Activated CD8-positive, alpha-beta T cell treated with anti-CD3 and anti-CD28 coated beads, Interleukin-2, amount 10 ng/mL, durations not matched to agents 7 days and 5 days (primary cell): ENCODE data around the gene PRKAG1. TPM values are rescaled to one million over a fixed set of nuclear protein-coding genes. Genes with fewer than 3 reads are reported as not detected.
A peak's percentile ranks its signal among the peaks of the same experiment; 100 is the strongest.

Experiments
- ATAC-seq: fragments of 150-1000 bp; cut with Tn5 transposase; one replicate; pipeline ENCODE4 v1.10.0; 2021; ENCODE audit warnings: moderate library complexity
- CTCF ChIA-PET: fragments of 350-600 bp; sonication (Branson Sonifier 250); formaldehyde crosslinking; loops from one replicate; lab custom pipeline; 2021; ENCODE audit warnings: antibody characterized with exemption; lab: Charles Lee
- POLR2A ChIA-PET: fragments of 350-600 bp; sonication (Branson Sonifier 250); formaldehyde crosslinking; loops from one replicate; lab custom pipeline; 2021; ENCODE audit warnings: antibody characterized with exemption; lab: Charles Lee
- DNase-seq: peaks from one replicate; pipeline ENCODE4 v3.0.0-alpha.2; 2020
- H3K27ac Mint-ChIP-seq: one replicate; pipeline ENCODE4 v1.8.0; 2021; ENCODE audit warnings: mild to moderate bottlenecking, mixed read lengths
- H3K27me3 Mint-ChIP-seq: one replicate; pipeline ENCODE4 v1.8.0; 2021; ENCODE audit warnings: low read depth, mixed read lengths
- H3K36me3 Mint-ChIP-seq: one replicate; pipeline ENCODE4 v1.8.0; 2021; ENCODE audit warnings: low read depth, mixed read lengths
- H3K4me1 Mint-ChIP-seq: one replicate; pipeline ENCODE4 v1.8.0; 2021; ENCODE audit warnings: low read depth, mixed read lengths
- H3K4me3 Mint-ChIP-seq: one replicate; pipeline ENCODE4 v1.8.0; 2021; ENCODE audit warnings: mild to moderate bottlenecking, mixed read lengths
- H3K9me3 Mint-ChIP-seq: one replicate; pipeline ENCODE4 v1.8.0; 2022; ENCODE audit warnings: mixed read lengths; ENCODE audit not compliant: insufficient read depth
- total RNA-seq, 2 experiments: library from RNA; stranded (reverse); gene quantifications; one replicate each; pipeline ENCODE4 v1.2.3, GENCODE V29; 2021

The PRKAG1 gene
- total RNA-seq, 2 experiments from 2014 or later = 57.5 to 59.8 TPM

GRCh38 chr12:48972213-48972951 lies 46.2 kb downstream of the PRKAG1 start:
- Mint-ChIP-seq H3K27ac (no peak overlapping the region), H3K9me3 (no peaks in the 10 kb centered on the region), H3K4me1 (peaks cover 40% of the 10 kb centered on the region), H3K36me3 (no peaks in the 10 kb centered on the region), H3K27me3 (peaks cover 82% of the 10 kb centered on the region), H3K4me3 (peak overlapping the region; percentile 59)
- CTCF ChIA-PET = interaction anchor here (1.1 to 6.0 kb wide), 7 partner anchors 7 to 126 kb away, joined by 3 to 42 read pairs (median 9); partner anchors contain the start of genes ARF3, DDN and WNT1
- ATAC-seq = peak; percentile 28
- POLR2A ChIA-PET = interaction anchor here (1.5 kb wide), 1 partner anchor 15 kb away, joined by 5 read pairs; the partner anchor contains the start of gene ARF3
- DNase-seq = peak; percentile 35

- ChIA-PET CTCF (interaction anchor here (0.8 to 6.0 kb wide), 8 partner anchors 8 to 118 kb away, joined by 3 to 42 read pairs (median 4); partner anchors contain the start of genes ARF3, DDN and WNT1), POLR2A (interaction anchor here (0.9 kb wide), 1 partner anchor 47 kb away, joined by 4 read pairs; no protein-coding TSS in a partner anchor)
- no peaks in the 10 kb centered on the region for H3K9me3 Mint-ChIP-seq
- H3K36me3 Mint-ChIP-seq = no peaks in the 10 kb centered on the region
- H3K27ac Mint-ChIP-seq = no peak overlapping the region
- ATAC-seq (no peak), DNase-seq (no peak)
- H3K4me1 Mint-ChIP-seq = peaks cover 37% of the 10 kb centered on the region
- H3K4me3 Mint-ChIP-seq = peak overlapping the region; percentile 58
- peaks cover 71% of the 10 kb centered on the region for H3K27me3 Mint-ChIP-seq
These were observed 47.8 kb downstream of the PRKAG1 start for GRCh38 chr12:48970702-48971334.

- ATAC-seq = peak; percentile 50
- peaks cover 37% of the 10 kb centered on the region for H3K4me1 Mint-ChIP-seq
- no peak overlapping the region for H3K27ac Mint-ChIP-seq
- H3K4me3 Mint-ChIP-seq = no peak overlapping the region
- DNase-seq = no peak
- H3K36me3 Mint-ChIP-seq = no peaks in the 10 kb centered on the region
- peaks cover 68% of the 10 kb centered on the region for H3K27me3 Mint-ChIP-seq
- POLR2A ChIA-PET = no interaction called here
- CTCF ChIA-PET = interaction anchor here (0.8 to 6.0 kb wide), 9 partner anchors 9 to 117 kb away, joined by 3 to 42 read pairs (median 3); partner anchors contain the start of genes ARF3 and WNT1
- H3K9me3 Mint-ChIP-seq = no peaks in the 10 kb centered on the region
These were observed 48.5 kb downstream of the PRKAG1 start for GRCh38 chr12:48969833-48970701.

- no peaks in the 10 kb centered on the region for H3K36me3 Mint-ChIP-seq
- ATAC-seq (no peak), DNase-seq (no peak)
- H3K27me3 Mint-ChIP-seq = peaks cover 62% of the 10 kb centered on the region
- peaks cover 37% of the 10 kb centered on the region for H3K4me1 Mint-ChIP-seq
- no peak overlapping the region for H3K27ac Mint-ChIP-seq
- no peaks in the 10 kb centered on the region for H3K9me3 Mint-ChIP-seq
- CTCF ChIA-PET = interaction anchor here (0.8 to 6.0 kb wide), 9 partner anchors 9 to 78 kb away, joined by 3 to 42 read pairs (median 3); partner anchors contain the start of gene WNT1
- H3K4me3 Mint-ChIP-seq = no peak overlapping the region
- POLR2A ChIA-PET = interaction anchor here (0.7 to 0.9 kb wide), 2 partner anchors 11 to 117 kb away, joined by 3 read pairs; no protein-coding TSS in a partner anchor
These were observed 49.3 kb downstream of the PRKAG1 start for GRCh38 chr12:48969160-48969771.

GRCh38 chr12:48968467-48968866 lies 50.1 kb downstream of the PRKAG1 start:
- Mint-ChIP-seq H3K4me3 (no peak overlapping the region), H3K4me1 (peaks cover 37% of the 10 kb centered on the region), H3K27ac (no peak overlapping the region), H3K9me3 (no peaks in the 10 kb centered on the region), H3K36me3 (no peaks in the 10 kb centered on the region), H3K27me3 (peaks cover 58% of the 10 kb centered on the region)
- ChIA-PET CTCF (interaction anchor here (1.2 to 6.0 kb wide), 8 partner anchors 8 to 77 kb away, joined by 3 to 42 read pairs (median 4); partner anchors contain the start of genes ARF3 and WNT1), POLR2A (interaction anchor here (0.7 to 1.2 kb wide), 3 partner anchors 9 to 116 kb away, joined by 3 read pairs; partner anchors contain the start of gene WNT1)
- no peak for ATAC-seq
- no peak for DNase-seq

- Mint-ChIP-seq H3K4me1 (peaks cover 35% of the 10 kb centered on the region), H3K27me3 (peaks cover 54% of the 10 kb centered on the region), H3K27ac (no peak overlapping the region), H3K4me3 (no peak overlapping the region), H3K9me3 (no peaks in the 10 kb centered on the region), H3K36me3 (no peaks in the 10 kb centered on the region)
- no peak for ATAC-seq
- ChIA-PET CTCF (interaction anchor here (1.4 to 6.0 kb wide), 5 partner anchors 11 to 26 kb away, joined by 3 to 42 read pairs (median 5); partner anchors contain the start of genes ARF3 and WNT1), POLR2A (interaction anchor here (1.2 kb wide), 1 partner anchor 10 kb away, joined by 3 read pairs; the partner anchor contains the start of gene WNT1)
- DNase-seq = no peak
These were observed 50.6 kb downstream of the PRKAG1 start for GRCh38 chr12:48967991-48968390.

GRCh38 chr12:48966177-48966895 lies 52.2 kb downstream of the PRKAG1 start:
- Mint-ChIP-seq H3K27me3 (peaks cover 38% of the 10 kb centered on the region), H3K36me3 (no peaks in the 10 kb centered on the region)
- POLR2A ChIA-PET = interaction anchor here (0.6 kb wide), 1 partner anchor 11 kb away, joined by 3 read pairs; no protein-coding TSS in a partner anchor

GRCh38 chr12:48965298-48965838 lies 53.2 kb downstream of the PRKAG1 start:
- H3K9me3 Mint-ChIP-seq = no peaks in the 10 kb centered on the region
- DNase-seq (no peak), ATAC-seq (no peak)
- CTCF ChIA-PET = interaction anchor here (2.3 to 3.2 kb wide), 2 partner anchors 8 to 23 kb away, joined by 5 to 15 read pairs; no protein-coding TSS in a partner anchor
- H3K36me3 Mint-ChIP-seq = no peaks in the 10 kb centered on the region
- no peak overlapping the region for H3K4me3 Mint-ChIP-seq
- H3K4me1 Mint-ChIP-seq = peaks cover 10% of the 10 kb centered on the region
- POLR2A ChIA-PET = no interaction called here
- H3K27me3 Mint-ChIP-seq = peaks cover 36% of the 10 kb centered on the region
- no peak overlapping the region for H3K27ac Mint-ChIP-seq

More at GRCh38 chr12:48966177-48966895, 52.2 kb downstream of the PRKAG1 start:
- Mint-ChIP-seq H3K27ac (no peak overlapping the region), H3K4me1 (peaks cover 20% of the 10 kb centered on the region), H3K4me3 (no peak overlapping the region), H3K9me3 (no peaks in the 10 kb centered on the region)
- ATAC-seq (no peak), DNase-seq (no peak)
- CTCF ChIA-PET = interaction anchor here (0.9 to 6.0 kb wide), 6 partner anchors 9 to 76 kb away, joined by 3 to 41 read pairs (median 6); partner anchors contain the start of genes ARF3 and WNT1

- Mint-ChIP-seq H3K4me3 (no peak overlapping the region), H3K9me3 (no peaks in the 10 kb centered on the region), H3K36me3 (no peaks in the 10 kb centered on the region), H3K4me1 (peaks cover 7% of the 10 kb centered on the region), H3K27ac (no peak overlapping the region), H3K27me3 (peaks cover 20% of the 10 kb centered on the region)
- ChIA-PET POLR2A (interaction anchor here (0.5 to 1.2 kb wide), 2 partner anchors 36 to 96 kb away, joined by 4 to 5 read pairs; partner anchors contain the start of genes FKBP11 and RND1), CTCF (interaction anchor here (1.0 to 1.3 kb wide), 2 partner anchors 26 to 109 kb away, joined by 3 to 4 read pairs; no protein-coding TSS in a partner anchor)
- DNase-seq (no peak), ATAC-seq (no peak)
These were observed 56.8 kb downstream of the PRKAG1 start for GRCh38 chr12:48961801-48962200.
